ENCODE measurements around the gene SIM1.

SIM1 gene

DNA sequence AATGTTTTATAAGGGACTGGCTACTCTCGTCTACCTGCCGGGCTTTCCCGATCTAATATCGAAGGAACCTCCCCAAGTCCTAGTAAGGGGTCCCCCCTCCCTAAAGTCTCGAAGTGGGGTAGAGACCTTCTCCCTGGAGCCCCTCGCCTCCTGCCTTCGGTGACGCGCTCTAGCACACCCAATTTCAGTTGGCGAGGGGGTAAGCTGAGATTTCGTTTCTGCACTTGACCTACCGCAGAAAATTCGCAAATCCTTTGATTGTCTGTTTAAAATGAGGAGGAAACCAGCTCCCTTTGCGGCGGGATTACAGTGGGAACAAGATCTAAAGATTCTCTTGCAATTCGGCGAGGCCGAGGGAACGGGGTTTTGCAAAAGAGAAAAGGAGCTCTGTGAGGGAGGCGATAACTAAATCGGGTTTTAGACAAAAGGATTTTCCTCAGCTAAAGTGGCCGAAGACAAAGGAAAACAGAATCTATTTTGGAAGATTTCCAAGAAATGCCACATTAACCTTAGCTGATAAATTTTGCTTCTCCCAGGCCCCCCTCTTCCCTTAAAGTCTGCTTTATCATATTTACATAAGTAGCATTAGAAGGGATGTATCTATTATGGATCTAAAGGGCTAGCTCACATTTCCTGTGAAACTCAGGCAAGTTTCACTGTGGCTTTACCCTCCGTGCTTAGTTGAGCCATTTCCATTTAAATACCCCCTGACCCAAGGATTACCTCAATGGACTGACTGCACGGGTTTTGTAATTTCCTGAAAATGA is 8.4 kb downstream of the SIM1 start:
- no peak for DNase-seq

DNA sequence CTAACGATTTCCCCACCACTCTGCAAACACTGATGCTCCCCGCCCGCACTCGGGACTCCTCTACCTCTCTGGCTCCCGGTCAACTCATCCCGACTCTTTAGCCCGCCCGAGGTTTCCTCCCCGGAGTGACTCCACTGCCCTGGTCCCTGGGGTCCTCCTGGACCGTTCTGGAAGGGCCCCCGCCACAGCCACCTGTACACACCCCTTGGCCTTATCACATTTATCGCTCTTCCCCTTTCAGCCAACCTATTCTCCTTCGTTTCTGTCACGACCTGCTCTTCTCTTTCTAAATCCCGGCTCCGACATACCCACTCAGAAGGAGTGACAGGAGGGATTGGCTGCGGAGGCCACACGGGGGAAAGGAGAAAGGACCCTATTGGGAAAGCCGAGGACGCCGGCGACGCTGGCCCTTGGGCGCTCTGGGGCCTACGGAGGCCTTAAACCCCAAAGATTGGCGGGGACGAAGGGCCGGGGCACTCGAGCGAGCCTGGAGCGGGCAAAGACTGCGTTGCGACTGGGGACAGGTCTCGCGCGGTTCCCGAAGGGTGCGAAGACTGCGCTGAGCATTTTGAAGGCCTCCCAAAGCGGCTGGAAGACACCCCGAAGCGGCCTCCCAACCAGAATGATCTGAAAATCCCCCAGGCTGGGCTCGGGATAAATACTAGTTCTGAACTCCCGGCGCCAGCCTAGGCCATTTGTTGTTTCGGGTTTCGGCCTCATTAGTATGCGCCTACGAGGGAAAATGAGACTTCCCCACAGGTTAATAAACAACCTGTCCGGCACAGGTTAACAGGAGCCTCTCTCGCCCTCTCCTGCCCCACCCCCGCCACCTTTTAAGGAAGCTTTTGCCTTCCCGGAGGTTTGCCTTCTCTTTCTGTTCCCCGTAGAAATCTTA is 9.2 kb downstream of the SIM1 start:
- no peak for DNase-seq

DNA sequence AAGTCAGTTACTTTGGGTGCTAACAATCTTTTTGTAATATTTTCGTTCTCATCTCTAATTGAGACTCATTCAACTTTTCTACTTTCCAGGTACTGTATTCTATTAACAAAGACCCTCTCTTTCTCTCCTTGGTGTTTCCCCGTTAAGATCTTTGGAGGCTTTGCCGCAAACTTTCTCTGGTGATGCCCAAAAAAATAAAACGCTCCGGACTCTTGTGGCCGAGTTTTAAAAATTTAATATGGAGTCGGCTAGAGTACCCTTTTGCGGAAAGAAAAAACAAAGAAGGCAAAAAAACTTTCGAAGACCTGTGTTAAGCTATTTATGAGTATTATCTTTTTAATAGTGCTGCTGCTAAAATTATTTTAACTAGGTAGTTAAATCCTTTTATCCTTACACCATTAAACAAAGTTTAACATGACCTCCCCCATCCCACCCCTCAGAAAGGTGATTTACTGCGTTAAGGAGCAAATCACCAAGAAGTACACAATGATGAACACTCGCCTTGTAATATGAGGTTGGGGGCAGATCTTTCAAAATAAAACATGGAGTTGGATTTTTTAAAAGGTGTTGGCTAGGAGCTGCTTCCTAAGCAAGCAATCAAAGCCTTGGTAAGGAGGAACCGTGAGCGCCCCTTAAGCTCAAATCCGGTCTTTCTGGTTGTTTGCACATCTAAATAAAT is 10.0 kb downstream of the SIM1 start:
- no peak for DNase-seq

DNA sequence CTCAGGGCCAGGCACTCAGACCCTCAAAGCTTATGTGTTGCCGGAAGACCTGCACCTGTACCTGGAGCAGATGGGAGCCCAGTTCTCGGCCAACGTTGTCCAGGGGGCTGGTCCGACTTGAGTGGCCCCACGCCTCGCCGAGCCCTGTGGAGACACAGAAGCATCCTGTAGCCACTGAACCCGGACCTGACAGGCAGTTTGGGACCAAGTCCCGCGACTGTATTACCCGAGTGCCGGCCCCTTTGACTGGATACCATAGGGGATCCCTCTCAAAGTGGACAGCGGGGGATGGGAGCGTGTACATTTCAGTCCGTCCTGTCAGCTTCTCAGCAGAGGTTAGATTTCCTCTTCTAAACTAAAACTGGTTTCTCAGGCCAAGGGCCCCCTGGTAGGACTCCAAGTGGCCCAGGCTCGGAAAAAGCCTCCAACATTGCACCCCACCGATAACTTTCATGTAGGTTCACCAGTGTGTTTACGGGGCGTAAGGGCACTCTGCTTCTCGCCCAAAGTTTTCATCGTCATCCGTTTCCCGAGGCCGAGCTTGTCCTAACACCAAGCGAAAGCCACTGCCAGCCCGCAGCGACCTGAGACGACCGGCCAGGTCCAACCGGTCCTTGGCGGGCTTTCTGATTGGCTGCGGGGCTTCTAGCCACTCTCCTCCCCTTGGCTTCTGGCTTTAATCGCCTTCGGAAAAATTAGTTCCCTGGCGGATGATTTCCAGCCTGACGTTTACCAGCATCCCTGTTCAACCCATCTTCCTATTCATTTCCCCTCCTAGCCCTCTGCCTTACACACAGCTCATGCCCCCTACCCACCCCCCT is 10.8 kb downstream of the SIM1 start:
- DNase-seq = no peak

DNA sequence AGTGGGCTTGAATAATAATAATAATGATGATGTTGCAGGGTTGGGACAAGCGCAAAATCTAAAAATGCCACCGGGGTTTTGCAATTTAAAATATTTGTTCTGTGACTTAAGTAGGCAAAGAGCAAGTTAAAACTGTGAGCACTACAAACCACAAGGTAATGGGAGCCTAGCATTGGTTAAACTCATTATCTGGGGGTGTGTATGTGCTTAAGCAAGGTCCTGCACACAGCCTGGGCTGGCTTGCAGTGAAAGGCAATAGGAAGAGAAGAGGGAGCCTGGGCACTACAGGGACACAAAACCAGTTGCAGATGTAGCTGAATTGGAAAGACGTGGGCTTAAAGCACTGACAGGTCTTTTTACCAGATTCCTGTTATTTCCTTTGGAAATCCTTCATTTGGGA is 11.7 kb downstream of the SIM1 start:
- no peak for DNase-seq

DNA sequence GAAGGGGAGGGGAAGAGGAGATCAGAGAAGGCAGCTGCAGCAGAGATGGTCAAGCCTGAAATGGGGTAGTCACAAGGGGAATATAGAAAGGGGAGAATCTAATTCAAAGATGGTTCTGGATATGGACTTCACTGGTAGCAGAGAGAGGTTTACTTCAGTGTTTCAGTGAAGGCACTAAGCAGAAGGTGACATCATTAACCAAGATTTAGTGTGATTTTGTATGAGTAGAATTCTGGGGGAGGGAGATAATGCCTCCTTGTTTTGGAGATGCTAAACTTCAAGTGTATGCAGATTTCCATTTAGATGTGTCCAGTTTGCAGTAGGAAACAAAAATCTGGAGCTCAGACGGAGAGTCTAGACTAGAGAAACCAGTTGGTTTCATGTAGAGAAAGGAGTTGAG is 13.1 kb downstream of the SIM1 start:
- DNase-seq = no peak

DNA sequence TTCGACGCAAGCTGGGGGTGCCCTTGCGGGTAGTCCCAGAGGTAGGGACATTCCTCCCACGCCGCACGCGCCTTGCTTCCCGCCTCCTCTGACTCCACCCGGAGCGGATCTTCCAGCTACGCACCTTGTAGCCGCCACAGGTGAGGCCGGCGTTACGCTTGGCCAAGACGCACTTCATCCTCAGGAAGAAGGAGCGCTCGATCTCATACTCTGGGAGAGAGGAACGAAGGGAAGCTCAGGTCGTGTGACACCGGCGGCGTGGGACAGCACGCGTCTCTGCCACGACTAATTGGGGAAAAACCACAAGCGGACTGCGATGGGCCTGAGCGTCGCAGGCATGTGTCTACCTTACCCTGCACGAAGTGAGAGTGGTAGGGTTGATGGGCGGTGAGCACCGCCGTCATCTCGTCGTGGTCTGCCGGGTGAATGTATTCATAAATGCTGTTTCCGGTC is 15.5 kb downstream of the SIM1 start:
- no peak for DNase-seq

DNA sequence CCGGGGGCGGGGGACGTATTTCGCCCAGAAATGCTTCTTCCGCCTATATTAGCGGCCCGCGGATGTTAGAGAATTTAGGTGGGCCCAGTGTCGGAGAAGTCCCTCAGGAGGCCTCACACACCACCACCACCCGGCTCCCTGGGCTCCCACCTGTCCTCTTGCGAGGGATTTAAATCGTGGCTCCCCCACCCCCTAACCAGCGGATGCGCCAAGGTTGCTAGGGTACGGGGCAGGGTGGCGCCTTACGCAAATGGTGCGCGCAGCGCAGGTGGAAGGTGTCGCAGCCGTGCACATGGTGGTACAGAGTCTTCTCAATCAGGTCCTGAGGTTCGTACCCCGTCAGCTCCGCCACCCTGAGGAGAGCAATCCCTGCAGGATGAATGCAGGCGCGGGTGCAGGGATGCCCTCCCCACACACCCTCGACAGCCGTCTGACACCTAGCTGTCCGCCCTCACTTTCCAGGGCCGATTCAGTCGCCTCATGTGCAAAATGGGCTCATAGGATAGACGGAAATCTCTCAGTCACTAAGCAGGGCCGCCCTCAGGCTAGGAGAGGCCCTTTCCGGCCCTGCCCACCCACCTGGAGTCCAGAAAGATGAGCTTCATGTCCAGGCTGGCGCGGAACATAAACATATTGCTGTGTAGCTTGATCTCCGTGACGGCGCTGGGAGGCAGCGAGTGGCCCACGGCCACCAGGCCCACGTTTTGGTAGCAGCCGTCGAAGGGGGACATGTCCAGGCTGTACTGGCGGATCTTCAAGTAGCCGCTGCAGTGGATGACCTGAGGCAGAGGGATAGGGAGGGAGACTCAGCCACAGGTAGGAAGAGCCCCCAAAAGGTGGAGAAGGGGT is 16.6 kb downstream of the SIM1 start:
- DNase-seq = no peak

DNA sequence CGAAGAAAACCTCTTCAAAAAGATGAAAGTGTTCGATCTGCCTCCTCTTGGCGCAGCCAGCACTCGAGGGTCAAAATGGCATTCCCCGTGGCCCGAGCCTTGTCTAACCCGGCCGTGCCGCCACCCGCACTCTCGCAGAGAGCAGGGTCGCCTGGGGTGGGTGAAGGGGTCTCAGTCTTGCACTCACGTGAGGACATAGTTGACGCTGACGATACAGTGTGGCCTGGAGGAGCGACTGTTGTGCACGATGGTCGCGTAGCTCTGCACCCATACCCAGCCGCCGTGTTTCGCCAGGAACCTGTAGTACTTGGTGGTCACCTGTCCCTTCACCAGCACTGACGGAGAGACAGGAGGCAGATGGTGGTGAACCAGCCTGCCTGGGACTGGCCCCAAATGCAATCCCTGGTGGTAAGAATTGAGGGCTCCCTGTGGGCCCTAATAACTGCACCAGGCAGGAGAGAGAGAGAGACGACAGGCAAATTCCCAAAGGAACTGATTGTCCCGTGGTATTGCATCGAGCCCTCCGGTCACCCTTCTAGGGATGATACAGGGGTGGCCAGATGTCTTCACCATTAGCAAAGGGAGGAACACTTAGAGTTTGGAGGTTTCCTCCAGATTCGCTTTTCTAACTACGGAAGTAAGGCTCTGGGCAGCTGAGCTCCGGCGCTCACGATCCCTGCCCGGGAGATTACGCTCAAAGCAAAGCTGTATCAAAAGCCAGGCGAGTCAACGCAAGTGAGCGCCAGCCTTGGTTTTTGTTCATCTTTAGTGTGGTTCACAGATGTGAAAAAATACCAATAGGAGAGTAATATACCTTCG is 17.4 kb downstream of the SIM1 start:
- DNase-seq = no peak

DNA sequence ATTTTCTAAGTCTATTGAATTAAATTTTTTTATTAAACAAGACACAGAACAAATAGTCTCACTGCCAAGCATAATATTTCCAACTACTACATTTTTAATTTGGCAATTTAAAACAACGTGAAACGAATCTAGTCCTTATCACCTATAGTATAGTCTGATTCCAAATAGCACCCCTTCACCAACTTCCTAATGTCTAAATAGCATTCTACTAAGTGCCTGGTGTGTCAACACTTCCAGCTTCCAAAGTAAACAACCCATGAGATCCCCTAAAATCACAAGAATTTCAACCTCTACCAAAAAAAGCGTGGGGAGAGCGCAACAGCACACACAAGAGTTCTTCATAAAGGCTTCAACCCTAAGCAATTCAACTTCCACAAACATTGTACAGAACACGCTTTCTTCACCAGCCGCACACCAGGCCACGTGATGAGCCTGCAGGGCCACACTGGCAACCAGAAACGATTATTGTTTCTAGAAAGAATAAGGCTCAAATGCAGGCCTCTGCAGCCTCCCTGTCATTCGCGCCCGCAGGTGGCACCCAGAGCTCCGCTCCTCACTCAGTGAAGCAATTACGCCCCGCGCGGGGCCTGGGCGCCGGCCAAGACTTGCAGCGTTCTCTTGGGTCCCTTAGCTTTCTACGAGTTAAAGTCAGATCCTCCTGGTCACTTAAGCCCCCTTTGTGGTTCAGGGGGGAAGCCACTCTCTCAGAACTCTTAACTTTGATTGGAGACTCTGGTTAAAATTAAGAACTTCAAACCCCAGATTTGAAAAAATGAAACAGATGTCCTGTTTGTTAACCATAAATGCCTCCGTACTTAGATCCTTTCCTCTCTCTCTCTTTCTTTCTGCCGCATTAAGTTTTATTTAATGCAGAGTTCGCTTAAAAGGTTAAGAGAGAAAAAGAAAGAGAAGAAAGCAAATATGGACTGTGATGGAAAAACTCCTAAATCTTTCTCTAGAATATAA is 18.3 kb downstream of the SIM1 start:
- no peak for DNase-seq

DNA sequence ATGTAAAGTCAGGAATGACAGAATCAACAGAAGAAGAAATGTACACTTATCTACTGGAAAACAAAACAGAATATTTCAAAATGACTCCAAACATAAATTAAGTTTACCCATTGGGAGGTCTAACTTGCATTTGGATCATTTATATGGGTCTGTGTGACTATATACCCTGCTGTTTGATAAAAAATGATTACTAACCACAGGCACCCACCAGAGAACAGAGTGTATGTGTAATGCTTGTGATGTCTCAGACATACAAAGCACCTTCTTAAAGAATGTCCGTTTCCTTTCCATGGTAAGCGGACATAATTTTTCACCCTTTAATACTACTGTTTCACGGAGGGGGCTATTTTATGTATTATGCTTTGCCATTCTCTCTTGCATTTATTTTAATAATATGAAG is 19.2 kb downstream of the SIM1 start:
- no peak for DNase-seq

DNA sequence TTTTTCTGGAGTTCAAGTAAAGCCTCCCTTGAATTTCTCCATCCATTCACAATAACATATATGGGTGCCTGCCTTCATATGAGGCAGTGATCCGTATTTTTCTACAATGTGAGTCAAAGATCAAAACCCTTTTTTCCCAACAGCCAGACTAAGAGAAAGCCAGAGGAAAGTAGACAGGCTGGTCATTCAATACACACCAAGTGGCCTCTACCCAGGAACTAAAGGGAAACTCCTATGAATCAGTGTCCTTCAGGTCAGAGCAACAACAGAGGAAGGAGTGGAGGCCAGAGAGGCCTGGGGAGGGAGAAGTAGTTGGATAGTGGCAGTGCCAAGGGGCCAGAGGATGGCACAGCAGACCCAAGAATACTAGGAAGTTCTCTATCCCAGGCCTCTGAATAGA is 23.8 kb downstream of the SIM1 start:
- DNase-seq = no peak

DNA sequence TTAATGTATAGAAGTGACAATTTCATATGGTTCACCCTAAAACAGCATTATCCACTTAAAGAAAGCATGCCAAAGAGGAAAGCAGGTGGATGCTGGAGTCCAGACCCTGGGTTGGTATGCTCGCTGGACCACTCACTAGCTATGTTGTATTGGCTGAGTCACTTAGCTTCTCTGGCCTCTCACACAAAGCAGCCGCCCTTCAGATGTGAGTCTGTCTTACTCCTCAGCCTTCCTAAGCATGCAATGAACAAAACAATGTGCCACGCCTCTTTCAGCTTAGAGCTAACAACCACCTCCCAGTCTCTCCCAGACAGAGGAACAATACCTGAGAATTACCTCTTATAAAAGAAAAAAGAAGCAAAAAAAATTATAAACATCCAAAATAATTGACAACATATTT is 29.4 kb downstream of the SIM1 start:
- no peak for DNase-seq

DNA sequence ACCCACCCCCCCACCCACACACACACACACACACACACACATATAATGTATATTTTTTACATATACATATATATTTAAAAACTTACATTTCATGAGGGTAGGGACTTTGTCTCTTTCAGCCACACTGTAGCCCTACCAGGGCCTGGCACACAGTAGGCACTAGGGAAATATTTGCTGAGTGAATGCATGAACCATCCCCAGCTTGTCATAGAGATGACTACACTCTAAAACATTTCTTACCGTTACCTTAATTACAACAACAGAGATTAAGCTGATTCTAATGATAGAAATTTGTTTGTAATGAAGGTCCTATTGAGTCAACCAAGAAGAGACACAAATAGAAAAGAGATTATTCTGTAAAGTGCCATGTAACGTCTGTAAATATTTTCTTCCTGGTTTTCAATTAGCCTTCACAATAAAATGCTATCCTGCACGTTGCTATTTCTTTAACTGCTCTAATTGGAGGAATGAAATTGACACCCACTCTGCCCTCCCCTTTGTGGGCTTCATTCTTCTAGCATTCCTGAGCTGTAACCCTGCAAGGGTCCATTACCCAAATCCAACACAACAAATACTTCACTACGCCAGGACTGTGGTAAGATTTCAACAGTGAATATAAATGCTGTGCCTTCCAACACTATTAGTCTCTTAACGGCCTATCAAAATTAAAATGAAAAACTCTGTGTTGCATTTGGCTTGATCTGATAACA is 30.8 kb downstream of the SIM1 start:
- DNase-seq = no peak

DNA sequence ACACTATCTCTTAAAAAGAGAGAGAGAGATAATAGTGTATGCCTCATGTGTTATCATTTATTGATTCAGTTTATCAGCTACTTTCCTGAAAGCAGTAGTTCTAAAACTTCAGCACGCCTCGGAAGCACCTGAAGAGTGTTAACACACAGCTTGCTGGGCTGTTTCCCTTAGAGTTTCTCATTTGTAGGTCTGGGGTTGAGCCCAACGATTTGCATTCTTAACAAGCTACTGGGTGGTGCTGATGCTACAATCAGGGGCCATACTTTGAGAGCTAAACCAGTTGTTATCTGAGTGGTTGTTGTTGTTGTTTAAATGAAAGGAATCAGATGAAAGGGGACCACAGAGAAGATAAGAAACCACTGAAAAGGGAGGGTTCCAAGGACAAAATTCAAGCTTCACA is 32.6 kb downstream of the SIM1 start:
- no peak for DNase-seq

DNA sequence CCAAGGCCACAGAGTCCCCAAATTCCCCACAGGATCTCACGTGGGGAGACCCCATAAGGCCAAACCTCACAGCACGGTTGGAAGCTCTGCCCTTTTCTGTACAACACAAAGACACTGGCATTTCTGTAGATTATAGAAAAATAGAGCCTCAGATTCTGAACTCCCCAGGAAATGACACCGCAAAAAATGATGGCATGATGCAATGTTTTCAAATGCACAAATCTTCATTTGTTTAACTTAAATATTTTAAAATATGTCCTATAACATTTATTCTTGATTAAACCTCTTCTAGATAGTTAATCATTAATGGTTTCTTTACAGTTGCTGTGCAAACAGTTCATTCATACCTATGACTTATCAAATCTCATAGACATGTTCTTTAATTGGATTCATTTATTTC is 33.8 kb downstream of the SIM1 start:
- no peak for DNase-seq

DNA sequence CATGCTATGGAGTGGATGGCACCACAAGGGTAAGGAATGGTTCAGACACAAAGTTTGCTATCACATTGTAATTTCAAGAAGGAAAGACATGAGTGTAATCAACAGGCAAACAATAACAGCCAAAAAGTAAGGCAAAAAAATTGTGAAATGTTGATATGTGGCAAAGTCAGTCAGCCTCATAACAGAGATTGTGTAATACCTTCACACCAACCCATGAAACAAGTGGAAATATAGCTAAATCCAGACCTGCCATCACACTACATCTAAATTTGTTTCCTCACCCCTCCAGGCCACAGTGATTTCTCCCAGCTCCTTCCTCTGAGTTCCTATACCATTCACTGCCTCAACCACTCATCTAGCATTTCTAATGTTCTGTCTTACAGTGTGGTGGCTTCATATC is 37.3 kb downstream of the SIM1 start:
- DNase-seq = no peak

DNA sequence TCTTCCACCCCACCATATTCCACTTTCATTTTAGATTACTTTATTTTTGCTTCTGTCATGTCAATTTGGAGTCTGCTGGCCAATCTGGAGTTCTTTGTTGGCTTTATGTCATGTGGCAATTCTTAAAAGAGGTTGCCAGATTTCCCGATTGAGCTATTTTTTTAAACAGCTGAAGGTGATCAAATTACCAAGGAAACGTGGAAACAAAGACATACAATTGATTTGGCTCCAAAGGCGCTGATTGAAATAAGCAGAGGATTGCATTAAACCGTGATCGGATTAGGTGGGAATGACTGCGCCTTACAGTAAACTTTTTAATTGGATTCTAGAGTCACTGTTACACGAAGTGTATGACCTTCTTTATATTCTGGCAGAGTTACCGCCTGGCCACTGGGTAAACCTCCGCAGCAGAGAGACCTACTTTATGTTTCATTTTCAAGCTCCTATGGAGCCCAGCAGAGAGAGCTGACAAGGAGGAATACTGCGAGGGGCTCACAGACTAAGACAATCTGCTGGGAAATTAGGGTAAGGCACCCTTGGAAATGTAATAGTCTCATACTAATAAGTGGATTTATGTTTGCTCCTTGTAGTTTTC is 37.9 kb downstream of the SIM1 start:
- DNase-seq = no peak

DNA sequence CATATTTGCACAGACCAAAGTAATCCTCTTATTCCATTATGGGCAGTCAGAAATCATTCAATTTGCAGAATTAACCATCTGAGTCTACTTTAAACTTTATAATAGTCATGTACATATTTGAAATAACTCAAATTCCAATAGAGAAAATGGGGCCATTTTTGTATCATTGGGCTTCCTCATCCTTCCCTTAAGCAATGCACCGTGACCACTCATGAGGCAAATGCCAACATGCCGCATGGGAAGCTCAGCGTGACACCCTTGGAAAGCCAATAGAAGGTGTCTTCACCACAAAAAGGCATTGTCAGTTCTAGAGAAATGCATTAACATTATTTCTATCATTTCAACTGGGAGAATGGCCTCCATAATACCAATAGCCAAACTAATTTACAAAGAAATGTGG is 38.5 kb downstream of the SIM1 start:
- no peak for DNase-seq

Measured in activated gamma-delta T cell treated with Interleukin-2 at 50 U/mL for 16 hours (primary cell).